HepG2 (cell line): ENCODE results near the gene FAHD2A. TPM values are rescaled to one million over a fixed set of nuclear protein-coding genes. Genes with fewer than 3 reads are reported as not detected.

Experiments
- ARHGAP35 ChIP-seq: sonication (generic); formaldehyde crosslinking; IDR thresholded peaks from 2 replicates; pipeline ENCODE4 v1.9.0; 2022; ENCODE audit warnings: mild to moderate bottlenecking, inconsistent platforms, moderate library complexity, missing genetic modification reagents, borderline replicate concordance
- ATF3 ChIP-seq: sonication (generic); formaldehyde crosslinking; IDR thresholded peaks from 2 replicates; pipeline ENCODE4 v1.4.0; 2020; ENCODE audit warnings: missing genetic modification reagents
- CEBPG ChIP-seq: IDR thresholded peaks from 2 replicates; pipeline ENCODE4 v1.6.1; 2016
- CHCHD3 ChIP-seq: sonication (generic); formaldehyde crosslinking; IDR thresholded peaks from 2 replicates; pipeline ENCODE4 v1.8.0; 2022; ENCODE audit warnings: mild to moderate bottlenecking, missing genetic modification reagents, moderate library complexity
- GMEB2 ChIP-seq: IDR thresholded peaks from 2 replicates; pipeline ENCODE4 v1.6.1; 2016; ENCODE audit warnings: missing biosample characterization, missing genetic modification reagents, low read depth
- GPN1 ChIP-seq: sonication (generic); formaldehyde crosslinking; IDR thresholded peaks from 2 replicates; pipeline ENCODE4 v1.5.1; 2020; ENCODE audit warnings: missing genetic modification reagents, borderline replicate concordance
- HDAC1 ChIP-seq: sonication (generic); formaldehyde crosslinking; IDR thresholded peaks from 2 replicates; pipeline ENCODE4 v1.5.1; 2020; ENCODE audit warnings: mild to moderate bottlenecking, missing genetic modification reagents
- KDM6A ChIP-seq: IDR thresholded peaks from 2 replicates; pipeline ENCODE4 v1.6.1; 2016; ENCODE audit warnings: low read depth
- KLF15 ChIP-seq: sonication (generic); formaldehyde crosslinking; IDR thresholded peaks from 2 replicates; pipeline ENCODE4 v1.8.1; 2023; ENCODE audit warnings: borderline replicate concordance, mild to moderate bottlenecking, inconsistent platforms, missing genetic modification reagents, mixed read lengths
- KMT2A ChIP-seq: sonication (generic); formaldehyde crosslinking; IDR thresholded peaks from 2 replicates; pipeline ENCODE4 v1.4.0; 2020; ENCODE audit warnings: missing genetic modification reagents
- LCORL ChIP-seq, 2 experiments: fragments of 450-650 bp in 1 of 2; sonication (generic) in 1 of 2; formaldehyde crosslinking in 1 of 2; IDR thresholded peaks; 2 replicates each; pipeline versions ENCODE4 v1.5.0 to v1.6.1; 2017 to 2020; ENCODE audit warnings: antibody characterized with exemption in 1 of 2, missing genetic modification reagents in 1 of 2
- MIER2 ChIP-seq: IDR thresholded peaks from 2 replicates; pipeline ENCODE4 v1.6.1; 2016; ENCODE audit warnings: missing biosample characterization, missing genetic modification reagents
- NKX3-1 ChIP-seq: sonication (generic); formaldehyde crosslinking; IDR thresholded peaks from 2 replicates; pipeline ENCODE4 v1.5.0; 2020; ENCODE audit warnings: missing genetic modification reagents
- NRL ChIP-seq: sonication (generic); formaldehyde crosslinking; IDR thresholded peaks from 2 replicates; pipeline ENCODE4 v1.5.0; 2020; ENCODE audit warnings: missing genetic modification reagents, mild to moderate bottlenecking, moderate library complexity, borderline replicate concordance
- POGZ ChIP-seq: sonication (generic); formaldehyde crosslinking; IDR thresholded peaks from 2 replicates; pipeline ENCODE4 v1.4.0; 2020; ENCODE audit warnings: mild to moderate bottlenecking, missing genetic modification reagents
- SRSF1 ChIP-seq: fragments of 200-400 bp; formaldehyde crosslinking; optimal IDR thresholded peaks from 2 replicates; pipeline ENCODE3; 2017; ENCODE audit warnings: mild to moderate bottlenecking, low read depth, low read length, moderate library complexity
- ZBTB25 ChIP-seq: IDR thresholded peaks from 2 replicates; pipeline ENCODE4 v1.6.1; 2018; ENCODE audit warnings: missing genetic modification reagents
- ZBTB3 ChIP-seq: sonication (generic); formaldehyde crosslinking; IDR thresholded peaks from 2 replicates; pipeline ENCODE4 v1.4.0; 2020; ENCODE audit warnings: low read depth, mild to moderate bottlenecking, moderate library complexity, missing genetic modification reagents, borderline replicate concordance
- ZNF10 ChIP-seq: sonication (generic); formaldehyde crosslinking; IDR thresholded peaks from 2 replicates; pipeline ENCODE4 v1.4.0; 2020; ENCODE audit warnings: mild to moderate bottlenecking, low read depth, missing genetic modification reagents, borderline replicate concordance
- ZNF121 ChIP-seq: sonication (generic); formaldehyde crosslinking; IDR thresholded peaks from 2 replicates; pipeline ENCODE4 v1.5.0; 2020; ENCODE audit warnings: mild to moderate bottlenecking, missing genetic modification reagents
- ZNF251 ChIP-seq: sonication (generic); formaldehyde crosslinking; IDR thresholded peaks from 2 replicates; pipeline ENCODE4 v1.9.0; 2021; ENCODE audit warnings: mild to moderate bottlenecking, missing genetic modification reagents
- ZNF275 ChIP-seq: sonication (generic); formaldehyde crosslinking; IDR thresholded peaks from 2 replicates; pipeline ENCODE4 v1.8.0; 2022; ENCODE audit warnings: missing genetic modification reagents, mild to moderate bottlenecking, inconsistent platforms, borderline replicate concordance
- ZNF33B ChIP-seq: sonication (generic); formaldehyde crosslinking; IDR thresholded peaks from 2 replicates; pipeline ENCODE4 v1.5.1; 2020; ENCODE audit warnings: mild to moderate bottlenecking, missing genetic modification reagents
- ZNF557 ChIP-seq: sonication (generic); formaldehyde crosslinking; IDR thresholded peaks from 2 replicates; pipeline ENCODE4 v1.4.0; 2020; ENCODE audit warnings: missing genetic modification reagents
- ZNF629 ChIP-seq: sonication (generic); formaldehyde crosslinking; conservative IDR thresholded peaks from 2 replicates; pipeline ENCODE4 v1.5.0; 2020; ENCODE audit warnings: missing genetic modification reagents
- polyA plus RNA-seq, 8 experiments: library from polyadenylated mRNA; depleted of rRNA in 3 of 8; stranded (reverse) in 7 of 8; unstranded in 1 of 8; fragments of >200 nt; fragmentation: Illumina TruSeq in 4 of 8; extraction: Trizol in 4 of 8; gene quantifications; 2 replicates each; pipeline versions ENCODE4 v1.2.1 to v1.2.3, GENCODE V29; 2011 to 2016; ENCODE audit warnings: low read depth in 4 of 8, missing spikeins in 1 of 8, mixed read lengths in 1 of 8; ENCODE audit not compliant: insufficient read depth in 1 of 8
- total RNA-seq, 5 experiments: library from RNA; depleted of rRNA; stranded (reverse); fragments of >200 nt; fragmentation: Illumina TruSeq; extraction: Trizol; gene quantifications; 2 replicates each; pipeline ENCODE4 v1.2.3, GENCODE V29; 2016; ENCODE audit warnings: low read depth in 1 of 5

FAHD2A gene
- total and polyA plus RNA-seq, 2 of the 13 experiments (the other 11 are each of a cell fraction or from before 2014, with no cell fraction given), result 34.0 to 44.2 TPM

- TF ChIP-seq LCORL (IDR thresholded peaks at IDR 0.05), result no peak
- peak; percentile 98 for TF ChIP-seq LCORL (CRISPR knock-in tag; IDR thresholded peaks at IDR 0.05)
- TF ChIP-seq ZNF10 (CRISPR knock-in tag), result no peak
- peak; percentile 79 for TF ChIP-seq CEBPG
- TF ChIP-seq HDAC1 (CRISPR knock-in tag), result peak; percentile 86
- TF ChIP-seq POGZ (CRISPR knock-in tag), result peak; percentile 88
- TF ChIP-seq MIER2, result no peak
- no peak for TF ChIP-seq NKX3-1 (CRISPR knock-in tag)
- no peak for TF ChIP-seq CHCHD3
- TF ChIP-seq KLF15, result no peak
- no peak for TF ChIP-seq GMEB2 (CRISPR knock-in tag)
- TF ChIP-seq NRL (CRISPR knock-in tag), result no peak
- TF ChIP-seq ZNF251 (CRISPR knock-in tag), result no peak
- no peak for TF ChIP-seq GPN1 (CRISPR knock-in tag)
- TF ChIP-seq ZNF275 (CRISPR knock-in tag), result no peak
- no peak for TF ChIP-seq ZNF121 (CRISPR knock-in tag)
- TF ChIP-seq ZBTB25 (CRISPR knock-in tag), result no peak
- TF ChIP-seq ATF3 (CRISPR knock-in tag), result no peak
- TF ChIP-seq KMT2A (CRISPR knock-in tag), result no peak
- no peak for TF ChIP-seq ZNF33B (CRISPR knock-in tag)
- TF ChIP-seq ZNF557 (CRISPR knock-in tag), result no peak
- TF ChIP-seq KDM6A (CRISPR knock-in tag), result peak; percentile 96
- TF ChIP-seq ZNF629 (CRISPR knock-in tag), result peak; percentile 31; the same call in 1 of the 2 replicates
- TF ChIP-seq ARHGAP35 (CRISPR knock-in tag), result no peak
- no peak for TF ChIP-seq SRSF1
- TF ChIP-seq ZBTB3 (CRISPR knock-in tag), result no peak
Observed at GRCh38 chr2:95390272-95390880, 12.1 kb upstream of the FAHD2A start (continued).
